Gastroesophageal sphincter (tissue), 4 donors: ENCODE measurements around the gene PTPRG. TPM values are rescaled to one million over a fixed set of nuclear protein-coding genes. Genes with fewer than 3 reads are reported as not detected.

ENCODE experiments used
- ATAC-seq: fragments of 150-250 bp; one replicate; pipeline ENCODE4 v1.9.1; 2016; ENCODE audit warnings: mild to moderate bottlenecking, moderate library complexity
- H3K27ac ChIP-seq, 4 donors: fragments of 200-600 bp; sonication (generic) in 3 of 4; 1 replicate in 3 of 4; 2 replicates in 1 of 4; pipeline ENCODE4 v1.5.1; 2016 to 2019
- H3K27me3 ChIP-seq: fragments of 200-600 bp; sonication (generic); one replicate; pipeline ENCODE4 v1.5.1; 2019
- H3K36me3 ChIP-seq, 2 donors: fragments of 200-600 bp; sonication (generic); one replicate each; pipeline ENCODE4 v1.5.1; 2019; ENCODE audit warnings: control low read depth in 1 of 2
- H3K4me1 ChIP-seq, 3 donors: fragments of 200-600 bp; sonication (generic); 1 replicate in 2 of 3; 2 replicates in 1 of 3; pipeline ENCODE4 v1.5.1; 2016 to 2019; ENCODE audit warnings: control low read depth in 2 of 3
- H3K4me3 ChIP-seq, 2 donors: fragments of 200-600 bp; sonication (generic); one replicate each; pipeline ENCODE4 v1.5.1; 2019; ENCODE audit warnings: mild to moderate bottlenecking in 1 of 2, moderate library complexity in 1 of 2
- H3K9me3 ChIP-seq, 3 donors: fragments of 200-600 bp; sonication (generic); one replicate each; pipeline ENCODE4 v1.5.1; 2017 to 2019; ENCODE audit warnings: control low read depth in 2 of 3
- CTCF ChIP-seq, 4 experiments: fragments of 200-600 bp in 2 of 4; fragments of 450-650 bp in 2 of 4; sonication (generic) in 1 of 4; IDR thresholded peaks; one replicate each; pipeline ENCODE4 v1.5.1; 2017 to 2019; ENCODE audit warnings: antibody characterized with exemption in 4 of 4, mild to moderate bottlenecking in 2 of 4, moderate library complexity in 2 of 4
- EP300 ChIP-seq: sonication (generic); formaldehyde crosslinking; IDR thresholded peaks from one replicate; pipeline ENCODE4 v1.6.1; 2017; ENCODE audit warnings: antibody characterized with exemption, mild to moderate bottlenecking
- POLR2A ChIP-seq, 2 donors: fragments of 450-650 bp; IDR thresholded peaks; one replicate each; pipeline ENCODE4 v1.6.1; 2017; ENCODE audit warnings: antibody characterized with exemption in 2 of 2, mild to moderate bottlenecking in 2 of 2, moderate library complexity in 1 of 2
- POLR2AphosphoS5 ChIP-seq: sonication (generic); formaldehyde crosslinking; IDR thresholded peaks from one replicate; pipeline ENCODE4 v1.6.1; 2017; ENCODE audit warnings: antibody characterized with exemption
- WGBS, 2 donors: methylation state at CpG; one replicate each; pipeline ENCODE4 v1.1.5; 2018; ENCODE audit warnings: low coverage in 1 of 2; 5-methylcytosine and 5-hydroxymethylcytosine counted together
- total RNA-seq, 4 donors: library from RNA; depleted of rRNA; stranded (reverse); fragments of >200 nt; gene quantifications; one replicate each; pipeline ENCODE4 v1.1.0, GENCODE V29; 2016

The PTPRG gene
- total RNA-seq, 4 donors from 2014 or later = 48.7 to 81.9 (median 52.8) TPM

GRCh38 chr3:62065985-62066693, 504.8 kb downstream of the PTPRG start:
- no peaks in the 10 kb centered on the region for H3K27me3 ChIP-seq
- no peak for TF ChIP-seq CTCF (IDR thresholded peaks at IDR 0.05)
- no peak for TF ChIP-seq POLR2A (IDR thresholded peaks at IDR 0.05)
- no peak for TF ChIP-seq EP300
- TF ChIP-seq POLR2AphosphoS5 = no peak
- WGBS, 2 donors = 78 to 80% methylated on average over 5 of the region's 5 CpGs
- no peak overlapping the region for H3K4me3 ChIP-seq
- no peaks in the 10 kb centered on the region for H3K36me3 ChIP-seq
- no peak overlapping the region for H3K27ac ChIP-seq
- H3K4me1 ChIP-seq = no peaks in the 10 kb centered on the region
- no peak for ATAC-seq
- H3K9me3 ChIP-seq = no peaks in the 10 kb centered on the region

- no peak overlapping the region for H3K4me3 ChIP-seq
- H3K9me3 ChIP-seq = no peaks in the 10 kb centered on the region
- whole genome bisulfite sequencing, 2 donors = 80 to 100% methylated on average over 2 of the region's 2 CpGs
- no peak for ATAC-seq
- H3K27ac ChIP-seq = no peak overlapping the region
- TF ChIP-seq POLR2AphosphoS5 (no peak), POLR2A (IDR thresholded peaks at IDR 0.05) (no peak), CTCF (IDR thresholded peaks at IDR 0.05) (no peak), EP300 (no peak)
- no peaks in the 10 kb centered on the region for H3K4me1 ChIP-seq
- H3K36me3 ChIP-seq = no peaks in the 10 kb centered on the region
- no peaks in the 10 kb centered on the region for H3K27me3 ChIP-seq
Measured at GRCh38 chr3:62068337-62068736, 507.0 kb downstream of the PTPRG start.

GRCh38 chr3:62070891-62071290, 509.5 kb downstream of the PTPRG start:
- H3K4me1 ChIP-seq = no peaks in the 10 kb centered on the region
- TF ChIP-seq POLR2AphosphoS5 = no peak
- WGBS, 2 donors = 53 to 75% methylated on average over 6 of the region's 7 CpGs
- ATAC-seq = no peak
- H3K36me3 ChIP-seq = no peaks in the 10 kb centered on the region
- H3K4me3 ChIP-seq = no peak overlapping the region
- H3K27ac ChIP-seq = no peak overlapping the region
- H3K27me3 ChIP-seq = no peaks in the 10 kb centered on the region
- no peaks in the 10 kb centered on the region for H3K9me3 ChIP-seq

- ATAC-seq = no peak
- TF ChIP-seq POLR2A (IDR thresholded peaks at IDR 0.05) (no peak), CTCF (IDR thresholded peaks at IDR 0.05) (no peak)
- no peak overlapping the region for H3K27ac ChIP-seq
- H3K4me3 ChIP-seq = no peak overlapping the region
- H3K4me1 ChIP-seq = no peaks in the 10 kb centered on the region
- no peaks in the 10 kb centered on the region for H3K27me3 ChIP-seq
- no peaks in the 10 kb centered on the region for H3K36me3 ChIP-seq
- no peaks in the 10 kb centered on the region for H3K9me3 ChIP-seq
- 93 to 100% methylated on average over 1 of the region's 1 CpG for WGBS, 2 donors
Measured at GRCh38 chr3:62073038-62073437, 511.7 kb downstream of the PTPRG start.

GRCh38 chr3:62084558-62084957, 523.2 kb downstream of the PTPRG start:
- Histone ChIP-seq H3K36me3 (no peaks in the 10 kb centered on the region), H3K4me1 (no peaks in the 10 kb centered on the region), H3K27ac (no peak overlapping the region), H3K4me3 (no peak overlapping the region), H3K27me3 (no peaks in the 10 kb centered on the region), H3K9me3 (no peaks in the 10 kb centered on the region)
- ATAC-seq = no peak
- 43 to 65% methylated on average over 2 of the region's 2 CpGs for WGBS, 2 donors
- no peak for TF ChIP-seq POLR2AphosphoS5
- no peak for TF ChIP-seq EP300
- TF ChIP-seq CTCF (IDR thresholded peaks at IDR 0.05) = no peak
- no peak for TF ChIP-seq POLR2A (IDR thresholded peaks at IDR 0.05)
